HepG2 (cell line): ENCODE data around the gene MSRB3. TPM values are rescaled to one million over a fixed set of nuclear protein-coding genes. Genes with fewer than 3 reads are reported as not detected.

Experiments used
- HMGA1 ChIP-seq: sonication (generic); formaldehyde crosslinking; conservative IDR thresholded peaks from 2 replicates; pipeline ENCODE4 v1.4.0; 2020; ENCODE audit warnings: missing genetic modification reagents
- HNF4A ChIP-seq: sonication (generic); formaldehyde crosslinking; IDR thresholded peaks from 2 replicates; pipeline ENCODE4 v1.4.0; 2020; ENCODE audit warnings: missing genetic modification reagents
- MED8 ChIP-seq: sonication (generic); formaldehyde crosslinking; IDR thresholded peaks from 2 replicates; pipeline ENCODE4 v1.8.1; 2023; ENCODE audit warnings: mild to moderate bottlenecking, missing genetic modification reagents; ENCODE audit not compliant: insufficient replicate concordance
- SIX4 ChIP-seq: sonication (generic); formaldehyde crosslinking; IDR thresholded peaks from 2 replicates; pipeline ENCODE4 v1.4.0; 2020; ENCODE audit warnings: missing genetic modification reagents
- SPEN ChIP-seq: sonication (generic); formaldehyde crosslinking; IDR thresholded peaks from 2 replicates; pipeline ENCODE4 v1.5.1; 2020; ENCODE audit warnings: low read depth, mild to moderate bottlenecking, missing genetic modification reagents
- TSC22D2 ChIP-seq: sonication (generic); formaldehyde crosslinking; IDR thresholded peaks from 2 replicates; pipeline ENCODE4 v1.5.1; 2020; ENCODE audit warnings: missing genetic modification reagents, mild to moderate bottlenecking, borderline replicate concordance
- ZNF205 ChIP-seq: IDR thresholded peaks from 2 replicates; pipeline ENCODE4 v1.6.1; 2018; ENCODE audit warnings: missing biosample characterization, missing genetic modification reagents
- polyA plus RNA-seq, 8 experiments: library from polyadenylated mRNA; depleted of rRNA in 3 of 8; stranded (reverse) in 7 of 8; unstranded in 1 of 8; fragments of >200 nt; fragmentation: Illumina TruSeq in 4 of 8; extraction: Trizol in 4 of 8; gene quantifications; 2 replicates each; pipeline versions ENCODE4 v1.2.1 to v1.2.3, GENCODE V29; 2011 to 2016; ENCODE audit warnings: low read depth in 4 of 8, missing spikeins in 1 of 8, mixed read lengths in 1 of 8; ENCODE audit not compliant: insufficient read depth in 1 of 8
- total RNA-seq, 5 experiments: library from RNA; depleted of rRNA; stranded (reverse); fragments of >200 nt; fragmentation: Illumina TruSeq; extraction: Trizol; gene quantifications; 2 replicates each; pipeline ENCODE4 v1.2.3, GENCODE V29; 2016; ENCODE audit warnings: low read depth in 1 of 5
- TF ChIP-seq, protein P1 (sequence below): sonication (generic); formaldehyde crosslinking; IDR thresholded peaks from 2 replicates; pipeline ENCODE4 v1.4.0; 2020; ENCODE audit warnings: missing genetic modification reagents
- TF ChIP-seq, protein P2 (sequence below): sonication (generic); formaldehyde crosslinking; IDR thresholded peaks from 2 replicates; pipeline ENCODE4; 2020; ENCODE audit warnings: missing genetic modification reagents, mild to moderate bottlenecking, borderline replicate concordance
- TF ChIP-seq, protein P3 (sequence below): sonication (generic); formaldehyde crosslinking; IDR thresholded peaks from 2 replicates; pipeline ENCODE4 v1.4.0; 2020; ENCODE audit warnings: low read depth, missing genetic modification reagents

The MSRB3 gene
- total and polyA plus RNA-seq, 2 of the 13 experiments (the other 11 are each of a cell fraction or from before 2014, with no cell fraction given) = 1.5 to 1.9 TPM

DNA sequence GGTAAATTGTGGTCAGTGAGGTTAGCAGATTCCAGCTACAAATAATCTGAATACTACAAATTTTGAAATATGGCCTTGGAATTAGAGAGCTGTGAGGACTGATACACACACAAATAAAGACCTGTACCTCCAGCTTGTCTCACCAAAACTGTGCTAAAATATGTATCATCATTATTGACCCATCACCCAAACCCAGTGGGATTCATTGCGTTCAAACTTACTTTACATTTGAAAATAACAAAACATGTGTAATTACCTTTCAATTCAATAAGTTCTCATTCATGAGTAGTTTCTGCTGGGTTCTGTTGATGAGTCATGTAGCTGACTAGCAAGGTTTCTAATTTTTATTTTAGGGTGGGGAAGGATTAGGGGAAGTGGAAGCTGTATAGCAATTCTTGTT, 170.9 kb downstream of the MSRB3 start (continued):
- no peak for TF ChIP-seq SIX4 (CRISPR knock-in tag)
- no peak for TF ChIP-seq SPEN (CRISPR knock-in tag)
- TF ChIP-seq TSC22D2 (CRISPR knock-in tag) = no peak
- TF ChIP-seq, protein P1, sequence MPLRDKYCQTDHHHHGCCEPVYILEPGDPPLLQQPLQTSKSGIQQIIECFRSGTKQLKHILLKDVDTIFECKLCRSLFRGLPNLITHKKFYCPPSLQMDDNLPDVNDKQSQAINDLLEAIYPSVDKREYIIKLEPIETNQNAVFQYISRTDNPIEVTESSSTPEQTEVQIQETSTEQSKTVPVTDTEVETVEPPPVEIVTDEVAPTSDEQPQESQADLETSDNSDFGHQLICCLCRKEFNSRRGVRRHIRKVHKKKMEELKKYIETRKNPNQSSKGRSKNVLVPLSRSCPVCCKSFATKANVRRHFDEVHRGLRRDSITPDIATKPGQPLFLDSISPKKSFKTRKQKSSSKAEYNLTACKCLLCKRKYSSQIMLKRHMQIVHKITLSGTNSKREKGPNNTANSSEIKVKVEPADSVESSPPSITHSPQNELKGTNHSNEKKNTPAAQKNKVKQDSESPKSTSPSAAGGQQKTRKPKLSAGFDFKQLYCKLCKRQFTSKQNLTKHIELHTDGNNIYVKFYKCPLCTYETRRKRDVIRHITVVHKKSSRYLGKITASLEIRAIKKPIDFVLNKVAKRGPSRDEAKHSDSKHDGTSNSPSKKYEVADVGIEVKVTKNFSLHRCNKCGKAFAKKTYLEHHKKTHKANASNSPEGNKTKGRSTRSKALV = no peak
- no peak for TF ChIP-seq HNF4A (CRISPR knock-in tag)
- no peak for TF ChIP-seq ZNF205 (CRISPR knock-in tag)
- TF ChIP-seq, protein P2, sequence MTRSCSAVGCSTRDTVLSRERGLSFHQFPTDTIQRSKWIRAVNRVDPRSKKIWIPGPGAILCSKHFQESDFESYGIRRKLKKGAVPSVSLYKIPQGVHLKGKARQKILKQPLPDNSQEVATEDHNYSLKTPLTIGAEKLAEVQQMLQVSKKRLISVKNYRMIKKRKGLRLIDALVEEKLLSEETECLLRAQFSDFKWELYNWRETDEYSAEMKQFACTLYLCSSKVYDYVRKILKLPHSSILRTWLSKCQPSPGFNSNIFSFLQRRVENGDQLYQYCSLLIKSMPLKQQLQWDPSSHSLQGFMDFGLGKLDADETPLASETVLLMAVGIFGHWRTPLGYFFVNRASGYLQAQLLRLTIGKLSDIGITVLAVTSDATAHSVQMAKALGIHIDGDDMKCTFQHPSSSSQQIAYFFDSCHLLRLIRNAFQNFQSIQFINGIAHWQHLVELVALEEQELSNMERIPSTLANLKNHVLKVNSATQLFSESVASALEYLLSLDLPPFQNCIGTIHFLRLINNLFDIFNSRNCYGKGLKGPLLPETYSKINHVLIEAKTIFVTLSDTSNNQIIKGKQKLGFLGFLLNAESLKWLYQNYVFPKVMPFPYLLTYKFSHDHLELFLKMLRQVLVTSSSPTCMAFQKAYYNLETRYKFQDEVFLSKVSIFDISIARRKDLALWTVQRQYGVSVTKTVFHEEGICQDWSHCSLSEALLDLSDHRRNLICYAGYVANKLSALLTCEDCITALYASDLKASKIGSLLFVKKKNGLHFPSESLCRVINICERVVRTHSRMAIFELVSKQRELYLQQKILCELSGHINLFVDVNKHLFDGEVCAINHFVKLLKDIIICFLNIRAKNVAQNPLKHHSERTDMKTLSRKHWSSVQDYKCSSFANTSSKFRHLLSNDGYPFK (CRISPR knock-in tag) = no peak
- no peak for TF ChIP-seq MED8
- TF ChIP-seq, protein P3, sequence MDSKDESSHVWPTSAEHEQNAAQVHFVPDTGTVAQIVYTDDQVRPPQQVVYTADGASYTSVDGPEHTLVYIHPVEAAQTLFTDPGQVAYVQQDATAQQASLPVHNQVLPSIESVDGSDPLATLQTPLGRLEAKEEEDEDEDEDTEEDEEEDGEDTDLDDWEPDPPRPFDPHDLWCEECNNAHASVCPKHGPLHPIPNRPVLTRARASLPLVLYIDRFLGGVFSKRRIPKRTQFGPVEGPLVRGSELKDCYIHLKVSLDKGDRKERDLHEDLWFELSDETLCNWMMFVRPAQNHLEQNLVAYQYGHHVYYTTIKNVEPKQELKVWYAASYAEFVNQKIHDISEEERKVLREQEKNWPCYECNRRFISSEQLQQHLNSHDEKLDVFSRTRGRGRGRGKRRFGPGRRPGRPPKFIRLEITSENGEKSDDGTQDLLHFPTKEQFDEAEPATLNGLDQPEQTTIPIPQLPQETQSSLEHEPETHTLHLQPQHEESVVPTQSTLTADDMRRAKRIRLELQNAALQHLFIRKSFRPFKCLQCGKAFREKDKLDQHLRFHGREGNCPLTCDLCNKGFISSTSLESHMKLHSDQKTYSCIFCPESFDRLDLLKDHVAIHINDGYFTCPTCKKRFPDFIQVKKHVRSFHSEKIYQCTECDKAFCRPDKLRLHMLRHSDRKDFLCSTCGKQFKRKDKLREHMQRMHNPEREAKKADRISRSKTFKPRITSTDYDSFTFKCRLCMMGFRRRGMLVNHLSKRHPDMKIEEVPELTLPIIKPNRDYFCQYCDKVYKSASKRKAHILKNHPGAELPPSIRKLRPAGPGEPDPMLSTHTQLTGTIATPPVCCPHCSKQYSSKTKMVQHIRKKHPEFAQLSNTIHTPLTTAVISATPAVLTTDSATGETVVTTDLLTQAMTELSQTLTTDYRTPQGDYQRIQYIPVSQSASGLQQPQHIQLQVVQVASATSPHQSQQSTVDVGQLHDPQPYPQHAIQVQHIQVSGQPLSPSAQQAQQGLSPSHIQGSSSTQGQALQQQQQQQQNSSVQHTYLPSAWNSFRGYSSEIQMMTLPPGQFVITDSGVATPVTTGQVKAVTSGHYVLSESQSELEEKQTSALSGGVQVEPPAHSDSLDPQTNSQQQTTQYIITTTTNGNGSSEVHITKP = no peak
- no peak for TF ChIP-seq HMGA1 (CRISPR knock-in tag)
